Naive thymus-derived CD8-positive, alpha-beta T cell (primary cell): ENCODE data around the gene CALN1. TPM values are rescaled to one million over a fixed set of nuclear protein-coding genes. Genes with fewer than 3 reads are reported as not detected.
A peak's percentile ranks its signal among the peaks of the same experiment; 100 is the strongest.

ENCODE experiments used
- ATAC-seq, 2 donors: fragments of 150-1000 bp; cut with Tn5 transposase in 1 of 2; sonication (Bioruptor Pico), chemical (Tn5 transposase) in 1 of 2; 1 replicate in 1 of 2; 2 replicates in 1 of 2; pipeline ENCODE4 v1.10.0; 2021; ENCODE audit warnings: mild to moderate bottlenecking in 2 of 2, moderate library complexity in 2 of 2
- POLR2A ChIA-PET: fragments of 350-600 bp; sonication (Branson Sonifier 250); formaldehyde crosslinking; loops from one replicate; lab custom pipeline; 2021; ENCODE audit warnings: antibody characterized with exemption; lab: Charles Lee
- DNase-seq, 10 donors: peaks; one replicate each; pipeline versions ENCODE4 v3.0.0 to v3.0.0-alpha.2; 2020 to 2022
- H3K27ac Mint-ChIP-seq, 10 donors: one replicate each; pipeline ENCODE4 v1.8.0; 2020 to 2022; ENCODE audit warnings: mild to moderate bottlenecking in 10 of 10, mixed read lengths in 10 of 10, moderate library complexity in 4 of 10, inconsistent platforms in 1 of 10
- H3K27me3 Mint-ChIP-seq, 5 donors: one replicate each; pipeline ENCODE4 v1.8.0; 2021 to 2022; ENCODE audit warnings: mixed read lengths in 5 of 5
- H3K36me3 Mint-ChIP-seq, 3 donors: one replicate each; pipeline ENCODE4 v1.8.0; 2020 to 2022; ENCODE audit warnings: mixed read lengths in 3 of 3, mild to moderate bottlenecking in 2 of 3, inconsistent platforms in 1 of 3
- H3K4me1 Mint-ChIP-seq, 4 donors: one replicate each; pipeline ENCODE4 v1.8.0; 2021 to 2022; ENCODE audit warnings: mixed read lengths in 4 of 4
- H3K4me3 Mint-ChIP-seq, 10 donors: one replicate each; pipeline ENCODE4 v1.8.0; 2020 to 2022; ENCODE audit warnings: mild to moderate bottlenecking in 10 of 10, mixed read lengths in 10 of 10, moderate library complexity in 6 of 10, inconsistent platforms in 1 of 10
- H3K9me3 Mint-ChIP-seq, 9 donors: one replicate each; pipeline ENCODE4 v1.8.0; 2020 to 2022; ENCODE audit warnings: mixed read lengths in 9 of 9, mild to moderate bottlenecking in 3 of 9, inconsistent platforms in 1 of 9, moderate library complexity in 1 of 9
- polyA plus RNA-seq, 3 donors: library from polyadenylated mRNA; unstranded; fragments of 300-500 nt; fragmentation: Illumina TruSeq; gene quantifications; one replicate each; pipeline ENCODE4 v1.2.3, GENCODE V29; 2021
- total RNA-seq, 8 experiments: library from RNA in 2 of 8; stranded (reverse) in 2 of 8; gene quantifications; one replicate each; pipeline ENCODE4 v1.2.3 and lab custom pipeline; 2021 to 2026

The CALN1 gene
- total and polyA plus RNA-seq, 5 experiments from 2014 or later = 0.15 TPM; not detected in 4

DNA sequence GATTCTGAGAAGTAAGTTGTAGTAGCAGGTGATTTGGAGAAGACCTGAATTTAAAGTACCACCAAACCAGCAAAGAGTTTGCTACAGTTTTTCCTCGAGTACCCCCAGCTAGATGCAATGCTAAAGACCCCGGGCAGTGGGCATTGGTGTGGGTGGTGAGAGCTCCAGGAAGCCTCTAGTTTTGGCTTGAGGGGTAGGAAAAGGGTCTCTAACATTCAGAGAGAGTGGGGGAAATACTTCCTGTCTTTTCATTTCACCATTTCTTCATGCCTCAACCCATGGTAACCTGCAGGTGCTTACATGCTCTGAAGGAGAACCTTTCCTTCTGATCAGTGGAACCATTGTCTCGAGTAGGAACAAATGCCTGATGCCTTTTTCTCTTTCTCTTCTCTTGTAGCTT is 352.2 kb downstream of the CALN1 start:
- no peaks in the 10 kb centered on the region for H3K27me3 Mint-ChIP-seq
- POLR2A ChIA-PET = no interaction called here
- ATAC-seq (no peak), DNase-seq (no peak)
- H3K36me3 Mint-ChIP-seq = peaks cover 0 to 9% (median 0%) of the 10 kb centered on the region in 3 donors
- peaks cover 0 to 15% (median 4%) of the 10 kb centered on the region in 9 donors for H3K9me3 Mint-ChIP-seq
- no peak overlapping the region for H3K4me3 Mint-ChIP-seq
- H3K27ac Mint-ChIP-seq = no peak overlapping the region
- H3K4me1 Mint-ChIP-seq = peaks cover 0 to 6% (median 5%) of the 10 kb centered on the region in 4 donors

- ATAC-seq (no peak), DNase-seq (peak in 1 of 10 donors; percentile 4)
- POLR2A ChIA-PET = no interaction called here
- Mint-ChIP-seq H3K36me3 (peaks cover 0 to 14% (median 0%) of the 10 kb centered on the region in 3 donors), H3K4me3 (peak overlapping the region in 2 of 10 donors; percentile 18 to 23), H3K27me3 (no peaks in the 10 kb centered on the region), H3K27ac (no peak overlapping the region), H3K9me3 (peaks cover 0 to 20% (median 5%) of the 10 kb centered on the region in 9 donors), H3K4me1 (peaks cover 0 to 6% (median 5%) of the 10 kb centered on the region in 4 donors)
Measured at GRCh38 chr7:72058579-72058978, 353.6 kb downstream of the CALN1 start.

DNA sequence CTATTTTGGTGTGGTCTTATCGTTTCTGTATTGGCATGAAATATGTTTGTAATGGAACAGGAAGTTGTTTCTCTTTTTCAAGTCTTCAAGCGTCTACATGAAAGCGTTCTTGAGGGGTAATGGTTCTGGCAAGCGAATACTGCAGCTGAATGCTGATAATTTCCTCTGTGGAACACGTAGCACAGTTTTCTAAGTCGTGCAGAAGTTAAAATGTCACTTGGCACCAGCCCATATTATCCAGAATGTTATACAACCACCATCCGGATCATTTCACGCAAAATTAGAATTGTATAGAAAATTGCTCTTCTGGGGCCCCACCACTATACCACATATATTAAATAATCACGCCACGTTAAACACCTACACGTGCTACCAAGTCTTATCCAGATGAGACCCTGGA is 354.3 kb downstream of the CALN1 start:
- peak overlapping the region in 3 of 10 donors; percentile 18 to 32 (median 27) for H3K4me3 Mint-ChIP-seq
- POLR2A ChIA-PET = no interaction called here
- H3K4me1 Mint-ChIP-seq = peaks cover 0 to 6% (median 5%) of the 10 kb centered on the region in 4 donors
- DNase-seq (no peak), ATAC-seq (no peak)
- H3K9me3 Mint-ChIP-seq = peaks cover 0 to 20% (median 6%) of the 10 kb centered on the region in 9 donors
- H3K27me3 Mint-ChIP-seq = no peaks in the 10 kb centered on the region
- H3K36me3 Mint-ChIP-seq = peaks cover 0 to 14% (median 0%) of the 10 kb centered on the region in 3 donors
- H3K27ac Mint-ChIP-seq = peak overlapping the region in 2 of 10 donors; percentile 3 to 80

DNA sequence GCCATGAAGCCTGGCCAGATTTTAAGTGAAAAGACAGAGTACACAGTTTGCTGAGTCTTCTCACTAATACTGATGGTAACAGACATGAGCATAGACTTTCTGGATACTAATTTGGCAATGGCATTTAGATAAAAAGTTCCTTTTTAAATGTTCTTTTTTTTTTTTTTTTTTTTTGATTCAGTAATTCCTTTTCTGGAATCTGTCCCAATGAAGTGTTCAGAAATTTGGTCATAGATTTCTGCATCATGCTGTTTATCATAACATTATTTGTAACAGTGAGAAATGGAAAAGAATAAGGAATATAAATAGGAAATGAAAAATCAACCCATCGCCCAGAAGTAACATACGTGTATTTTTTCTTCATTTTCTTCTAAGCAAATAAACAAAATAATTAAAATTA is 354.9 kb downstream of the CALN1 start:
- ATAC-seq = no peak
- no peak overlapping the region for H3K27ac Mint-ChIP-seq
- POLR2A ChIA-PET = no interaction called here
- peaks cover 0 to 20% (median 6%) of the 10 kb centered on the region in 9 donors for H3K9me3 Mint-ChIP-seq
- DNase-seq = no peak
- H3K4me1 Mint-ChIP-seq = peaks cover 0 to 6% (median 5%) of the 10 kb centered on the region in 4 donors
- H3K36me3 Mint-ChIP-seq = peaks cover 0 to 14% (median 0%) of the 10 kb centered on the region in 3 donors
- H3K27me3 Mint-ChIP-seq = no peaks in the 10 kb centered on the region
- no peak overlapping the region for H3K4me3 Mint-ChIP-seq

DNA sequence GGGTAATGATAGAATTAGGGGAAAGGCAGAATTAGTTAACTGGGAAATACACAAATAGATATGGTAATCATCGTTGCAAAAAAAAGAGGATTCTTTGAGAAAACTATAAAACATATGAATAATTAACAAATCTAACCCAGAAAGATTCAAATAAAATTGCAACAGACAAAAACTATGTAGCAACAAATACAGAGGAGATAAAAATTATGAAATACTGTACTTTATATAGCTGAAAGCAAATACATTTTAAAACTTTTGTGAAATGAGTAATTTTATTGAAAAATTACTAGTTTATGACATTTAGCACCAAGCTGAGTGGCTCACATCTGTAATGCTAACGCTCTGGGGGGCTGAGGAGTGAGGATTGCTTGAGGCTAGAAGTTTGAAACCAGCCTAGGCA is 356.7 kb downstream of the CALN1 start:
- no peak overlapping the region for H3K27ac Mint-ChIP-seq
- no peak for DNase-seq
- ATAC-seq = no peak
- H3K36me3 Mint-ChIP-seq = peaks cover 0 to 10% (median 0%) of the 10 kb centered on the region in 3 donors
- peaks cover 0 to 10% (median 3%) of the 10 kb centered on the region in 9 donors for H3K9me3 Mint-ChIP-seq
- H3K4me1 Mint-ChIP-seq = peaks cover 0 to 6% (median 5%) of the 10 kb centered on the region in 4 donors
- POLR2A ChIA-PET = no interaction called here
- H3K4me3 Mint-ChIP-seq = no peak overlapping the region
- no peaks in the 10 kb centered on the region for H3K27me3 Mint-ChIP-seq

DNA sequence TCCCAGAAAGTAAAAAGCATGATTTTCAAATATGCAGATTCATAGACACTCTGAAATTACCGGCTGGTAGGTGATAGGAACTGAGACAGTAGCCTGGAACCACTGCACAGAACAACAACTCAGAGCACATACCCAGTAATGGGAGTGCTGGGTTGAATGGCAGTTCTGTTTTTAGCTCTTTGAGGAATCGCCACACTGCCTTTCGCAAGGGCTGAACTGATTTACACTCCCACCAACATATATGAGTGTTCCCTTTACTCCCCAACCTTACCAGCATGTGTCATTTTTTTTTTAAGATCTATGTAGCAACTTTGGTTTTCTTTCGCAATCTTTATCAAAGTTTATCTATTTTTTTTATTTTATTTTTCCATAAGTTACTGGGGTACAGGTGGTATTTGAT is 358.8 kb downstream of the CALN1 start:
- Mint-ChIP-seq H3K4me3 (no peak overlapping the region), H3K4me1 (peaks cover 0 to 5% (median 5%) of the 10 kb centered on the region in 4 donors), H3K36me3 (peaks cover 0 to 9% (median 0%) of the 10 kb centered on the region in 3 donors), H3K27ac (no peak overlapping the region), H3K9me3 (peaks cover 0 to 10% (median 3%) of the 10 kb centered on the region in 9 donors), H3K27me3 (no peaks in the 10 kb centered on the region)
- ATAC-seq (no peak), DNase-seq (no peak)
- POLR2A ChIA-PET = no interaction called here

DNA sequence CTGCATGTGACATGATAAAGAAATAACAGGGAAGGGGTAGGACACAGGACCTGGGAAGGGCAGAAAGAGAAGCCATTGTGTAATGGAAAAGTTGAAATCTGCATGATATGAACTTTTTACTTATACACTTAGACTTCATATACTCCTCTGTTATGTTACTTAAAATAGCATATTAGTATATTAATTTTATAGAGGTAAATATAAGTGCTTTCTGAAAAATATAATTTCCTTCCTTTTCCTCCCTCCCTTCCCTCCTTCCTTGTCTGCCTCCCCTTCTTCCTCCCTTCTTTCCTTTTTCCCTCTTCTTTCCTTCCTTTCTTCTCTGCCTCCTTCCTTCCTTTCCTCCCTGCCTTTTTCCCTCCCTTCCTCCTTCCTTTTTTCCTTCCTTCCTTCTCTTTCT is 363.7 kb downstream of the CALN1 start:
- POLR2A ChIA-PET = no interaction called here
- Mint-ChIP-seq H3K36me3 (no peaks in the 10 kb centered on the region), H3K4me3 (peak overlapping the region in 1 of 10 donors; percentile 34), H3K27ac (no peak overlapping the region), H3K9me3 (peaks cover 0 to 7% (median 1%) of the 10 kb centered on the region in 9 donors), H3K27me3 (peaks cover 0 to 6% (median 0%) of the 10 kb centered on the region in 5 donors), H3K4me1 (no peaks in the 10 kb centered on the region)
- ATAC-seq (no peak), DNase-seq (no peak)

DNA sequence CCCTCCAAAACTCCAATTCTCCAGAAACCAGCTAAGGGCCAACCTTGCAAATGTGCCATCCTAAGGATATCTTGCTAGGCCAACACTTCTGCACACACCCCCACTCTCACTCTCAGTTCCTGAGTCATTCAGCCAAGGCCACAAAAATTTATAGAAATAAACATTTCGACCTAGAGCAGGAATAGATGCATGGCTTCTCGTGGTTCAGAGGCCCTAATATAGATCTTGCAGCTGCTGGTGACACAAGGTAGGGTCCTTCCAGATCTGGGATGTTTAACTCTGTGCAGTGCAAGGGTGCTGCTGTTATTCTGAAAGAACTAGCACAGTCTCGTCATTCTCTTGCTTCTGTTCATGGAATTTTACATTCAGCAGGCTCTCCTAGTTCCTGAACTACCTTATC is 369.3 kb downstream of the CALN1 start:
- Mint-ChIP-seq H3K36me3 (no peaks in the 10 kb centered on the region), H3K4me1 (no peaks in the 10 kb centered on the region), H3K27ac (no peak overlapping the region), H3K27me3 (peaks cover 0 to 6% (median 0%) of the 10 kb centered on the region in 5 donors), H3K4me3 (no peak overlapping the region), H3K9me3 (peaks cover 0 to 20% (median 4%) of the 10 kb centered on the region in 9 donors)
- POLR2A ChIA-PET = no interaction called here
- ATAC-seq (no peak), DNase-seq (no peak)

DNA sequence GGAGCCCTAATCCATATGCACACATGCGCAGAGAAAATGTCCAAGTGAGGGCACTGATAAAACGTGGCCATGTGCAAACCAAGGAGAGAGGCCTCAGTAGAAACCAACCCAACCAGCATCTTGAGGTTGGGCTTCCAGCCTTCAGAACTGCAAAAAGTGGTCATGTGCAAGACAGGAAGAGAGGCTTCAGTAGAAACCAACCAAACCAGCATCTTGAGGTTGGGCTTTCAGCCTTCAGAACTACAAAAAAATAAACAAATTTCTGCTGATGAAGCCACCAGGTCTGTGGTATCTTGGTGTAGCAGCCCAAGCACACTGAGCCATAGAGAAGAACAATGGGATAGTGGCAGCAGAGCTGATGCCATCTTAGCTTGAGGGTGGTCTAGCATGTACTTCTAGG is 371.5 kb downstream of the CALN1 start:
- peaks cover 0 to under 1% (median 0%) of the 10 kb centered on the region in 4 donors for H3K4me1 Mint-ChIP-seq
- peaks cover 0 to 2% (median 0%) of the 10 kb centered on the region in 5 donors for H3K27me3 Mint-ChIP-seq
- no peak for DNase-seq
- H3K36me3 Mint-ChIP-seq = no peaks in the 10 kb centered on the region
- H3K9me3 Mint-ChIP-seq = peaks cover 0 to 32% (median 11%) of the 10 kb centered on the region in 9 donors
- H3K4me3 Mint-ChIP-seq = no peak overlapping the region
- H3K27ac Mint-ChIP-seq = no peak overlapping the region
- POLR2A ChIA-PET = no interaction called here
- ATAC-seq = no peak

DNA sequence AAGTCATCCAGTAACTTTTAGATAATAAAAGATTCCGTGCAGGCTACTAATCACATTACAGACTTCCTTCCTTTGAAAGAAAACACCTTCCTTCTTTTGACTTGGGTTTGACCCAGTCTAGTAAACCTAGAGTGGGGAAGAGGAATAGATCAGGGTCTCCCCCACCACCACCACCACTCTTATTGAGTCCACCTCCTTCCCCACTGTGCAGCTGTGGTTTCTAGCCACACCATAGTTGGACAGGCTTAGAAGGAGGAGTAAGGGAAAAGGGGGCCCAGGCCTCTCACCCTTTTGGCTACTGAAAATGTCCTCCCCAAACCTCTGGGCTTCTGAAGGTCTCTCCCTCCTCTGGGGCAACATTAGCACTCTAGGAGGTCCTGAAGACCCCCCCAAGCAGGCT is 372.7 kb downstream of the CALN1 start:
- peaks cover 0 to 33% (median 11%) of the 10 kb centered on the region in 9 donors for H3K9me3 Mint-ChIP-seq
- no peak overlapping the region for H3K27ac Mint-ChIP-seq
- H3K4me3 Mint-ChIP-seq = no peak overlapping the region
- ATAC-seq (no peak), DNase-seq (no peak)
- no peaks in the 10 kb centered on the region for H3K36me3 Mint-ChIP-seq
- POLR2A ChIA-PET = no interaction called here
- peaks cover 0 to 2% (median 0%) of the 10 kb centered on the region in 4 donors for H3K4me1 Mint-ChIP-seq
- H3K27me3 Mint-ChIP-seq = no peaks in the 10 kb centered on the region

DNA sequence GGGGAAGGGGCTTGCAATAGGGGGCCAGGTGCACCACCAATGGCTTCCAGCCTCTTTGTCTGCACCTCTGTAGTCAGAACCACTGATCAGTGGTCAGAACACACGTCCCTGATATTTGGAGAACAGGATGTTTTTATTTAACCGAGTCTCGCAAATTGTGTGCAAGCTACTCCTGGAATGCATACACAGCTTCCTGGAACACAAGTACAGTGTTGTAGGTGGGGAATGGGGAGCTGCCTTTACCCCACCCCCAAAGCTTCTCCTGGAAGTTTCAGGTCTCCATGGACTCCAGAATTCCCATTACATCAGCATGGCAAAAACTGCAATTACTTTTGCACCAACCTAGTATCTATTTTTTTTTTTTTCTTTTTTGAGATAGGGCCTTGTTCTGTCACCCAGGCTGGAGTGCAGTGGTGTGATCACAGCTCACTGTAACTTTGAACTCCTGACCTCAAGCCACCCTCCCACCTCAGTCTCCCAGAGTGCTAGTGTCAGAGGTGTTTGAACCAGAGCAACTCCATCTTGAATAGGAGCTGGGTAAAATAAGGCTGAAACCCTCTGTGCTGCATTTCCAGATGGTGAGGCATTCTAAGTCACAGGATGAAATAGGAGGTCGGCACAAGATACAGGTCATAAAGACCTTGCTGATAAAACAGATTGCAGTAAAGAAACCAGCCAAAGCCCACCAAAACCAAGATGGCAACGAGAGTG is 374.0 kb downstream of the CALN1 start:
- Mint-ChIP-seq H3K4me1 (peaks cover 0 to 2% (median 0%) of the 10 kb centered on the region in 4 donors), H3K9me3 (peaks cover 0 to 38% (median 13%) of the 10 kb centered on the region in 9 donors), H3K27me3 (peaks cover 0 to 3% (median 0%) of the 10 kb centered on the region in 5 donors), H3K36me3 (no peaks in the 10 kb centered on the region), H3K4me3 (no peak overlapping the region), H3K27ac (no peak overlapping the region)
- POLR2A ChIA-PET = no interaction called here
- ATAC-seq (no peak), DNase-seq (no peak)

- Mint-ChIP-seq H3K27me3 (peaks cover 0 to 3% (median 0%) of the 10 kb centered on the region in 5 donors), H3K27ac (no peak overlapping the region), H3K36me3 (no peaks in the 10 kb centered on the region), H3K9me3 (peaks cover 0 to 38% (median 14%) of the 10 kb centered on the region in 9 donors), H3K4me1 (peaks cover 0 to 2% (median 0%) of the 10 kb centered on the region in 4 donors), H3K4me3 (no peak overlapping the region)
- POLR2A ChIA-PET = no interaction called here
- no peak for DNase-seq
- no peak for ATAC-seq
Measured at GRCh38 chr7:72037516-72037915, 374.6 kb downstream of the CALN1 start.

DNA sequence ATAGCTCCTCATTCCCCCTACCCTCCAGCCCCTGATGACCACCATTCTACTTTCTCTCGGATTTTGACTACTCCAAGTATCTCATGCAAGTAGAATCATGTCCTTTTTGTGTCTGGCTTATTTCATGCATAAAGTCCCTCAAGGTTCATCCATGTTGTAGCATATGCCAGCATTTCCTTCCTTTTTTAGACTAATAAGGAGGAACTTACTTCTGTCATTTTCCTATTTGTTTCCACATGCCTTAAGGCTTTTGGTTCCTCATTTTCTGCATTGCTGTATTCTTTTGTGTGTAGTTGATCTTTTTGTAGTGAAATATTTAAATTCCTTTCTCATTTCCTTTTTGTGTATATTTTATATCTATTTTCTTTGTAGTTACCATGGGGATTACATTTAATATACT is 376.9 kb downstream of the CALN1 start:
- Mint-ChIP-seq H3K4me1 (peaks cover 0 to 2% (median 0%) of the 10 kb centered on the region in 4 donors), H3K27me3 (peaks cover 0 to 3% (median 0%) of the 10 kb centered on the region in 5 donors), H3K36me3 (no peaks in the 10 kb centered on the region), H3K27ac (no peak overlapping the region), H3K9me3 (peaks cover 0 to 25% (median 12%) of the 10 kb centered on the region in 9 donors), H3K4me3 (no peak overlapping the region)
- POLR2A ChIA-PET = no interaction called here
- no peak for DNase-seq
- ATAC-seq = no peak
